ENCODE data around the gene PML. TPM values are rescaled to one million over a fixed set of nuclear protein-coding genes. Genes with fewer than 3 reads are reported as not detected.

Gene PML
- total RNA-seq, 1 donor from 2014 or later = 19.1 TPM

DNA sequence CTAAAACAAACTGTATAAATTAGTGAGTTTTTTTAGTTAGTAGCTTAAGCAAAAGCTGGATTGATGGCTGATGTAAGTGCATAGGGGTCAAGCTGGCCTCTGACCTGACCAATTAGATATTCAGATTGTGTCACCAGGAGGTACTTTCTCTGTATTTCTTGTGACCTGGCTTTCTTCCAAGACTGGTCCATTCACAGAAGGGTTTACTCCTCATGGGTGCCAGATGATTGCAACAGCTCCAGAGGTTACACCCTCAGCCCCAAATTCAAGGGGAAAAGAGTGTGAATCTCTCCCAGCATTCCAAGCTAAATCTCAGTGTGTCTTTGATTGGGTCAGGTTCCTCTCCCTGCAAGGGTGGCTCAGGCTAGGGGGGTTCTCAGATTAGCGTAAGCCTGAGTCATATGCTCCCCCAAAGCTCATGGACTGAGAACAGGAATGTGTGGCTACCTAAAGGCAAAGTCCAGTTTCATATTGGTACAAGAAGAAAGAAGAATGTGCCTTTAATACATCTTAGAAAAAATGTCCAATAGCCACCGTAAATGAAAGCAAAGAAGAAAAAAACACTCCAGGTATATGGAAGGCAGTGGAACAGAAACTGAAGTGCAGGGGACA lies 16.5 kb downstream of the PML start:
- intact Hi-C loops (cut with micrococcal nuclease) = no loop called here
- Histone ChIP-seq H3K36me3 (peaks cover 5% of the 10 kb centered on the region), H3K9me3 (replicated peaks) (no peaks in the 10 kb centered on the region), H3K4me3 (peak overlapping the region; percentile 17), H3K27me3 (ENCODE audit: low read depth) (no peaks in the 10 kb centered on the region), H3K4me1 (peaks cover 97% of the 10 kb centered on the region), H3K27ac (replicated peaks) (peak overlapping the region; percentile 87)
- DNase-seq = no peak
- TF ChIP-seq, protein P1, sequence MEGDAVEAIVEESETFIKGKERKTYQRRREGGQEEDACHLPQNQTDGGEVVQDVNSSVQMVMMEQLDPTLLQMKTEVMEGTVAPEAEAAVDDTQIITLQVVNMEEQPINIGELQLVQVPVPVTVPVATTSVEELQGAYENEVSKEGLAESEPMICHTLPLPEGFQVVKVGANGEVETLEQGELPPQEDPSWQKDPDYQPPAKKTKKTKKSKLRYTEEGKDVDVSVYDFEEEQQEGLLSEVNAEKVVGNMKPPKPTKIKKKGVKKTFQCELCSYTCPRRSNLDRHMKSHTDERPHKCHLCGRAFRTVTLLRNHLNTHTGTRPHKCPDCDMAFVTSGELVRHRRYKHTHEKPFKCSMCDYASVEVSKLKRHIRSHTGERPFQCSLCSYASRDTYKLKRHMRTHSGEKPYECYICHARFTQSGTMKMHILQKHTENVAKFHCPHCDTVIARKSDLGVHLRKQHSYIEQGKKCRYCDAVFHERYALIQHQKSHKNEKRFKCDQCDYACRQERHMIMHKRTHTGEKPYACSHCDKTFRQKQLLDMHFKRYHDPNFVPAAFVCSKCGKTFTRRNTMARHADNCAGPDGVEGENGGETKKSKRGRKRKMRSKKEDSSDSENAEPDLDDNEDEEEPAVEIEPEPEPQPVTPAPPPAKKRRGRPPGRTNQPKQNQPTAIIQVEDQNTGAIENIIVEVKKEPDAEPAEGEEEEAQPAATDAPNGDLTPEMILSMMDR (IDR thresholded peaks at IDR 0.05; ENCODE audit: borderline replicate concordance) = no peak

DNA sequence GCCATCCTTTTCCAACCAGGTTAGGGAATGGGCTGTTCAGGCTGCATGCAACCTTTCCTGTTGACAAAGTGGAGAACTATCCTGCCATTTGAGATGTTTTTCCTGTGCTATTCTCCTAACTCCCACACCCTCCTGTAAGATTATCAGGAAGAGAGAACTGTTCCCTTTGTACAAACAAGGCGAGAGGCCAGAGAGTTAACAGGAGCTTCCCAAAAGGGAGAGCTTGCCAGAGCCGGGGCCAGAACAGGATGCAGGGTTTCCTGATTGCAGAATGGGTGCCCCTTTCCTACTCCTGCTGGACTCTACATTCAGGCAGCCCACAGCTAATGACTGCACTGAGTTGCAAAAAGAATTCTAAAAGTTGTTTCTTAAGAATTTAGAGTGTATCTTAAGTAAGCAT lies 17.1 kb downstream of the PML start:
- TF ChIP-seq, protein P1 (IDR thresholded peaks at IDR 0.05; ENCODE audit: borderline replicate concordance) = no peak
- DNase-seq = peak; percentile 62
- H3K27me3 ChIP-seq (ENCODE audit: low read depth) = no peaks in the 10 kb centered on the region
- peaks cover 95% of the 10 kb centered on the region for H3K4me1 ChIP-seq
- peak overlapping the region; percentile 17 for H3K4me3 ChIP-seq
- intact Hi-C loops (cut with micrococcal nuclease) = no loop called here
- no peaks in the 10 kb centered on the region for H3K9me3 ChIP-seq (replicated peaks)
- peak overlapping the region; percentile 87 for H3K27ac ChIP-seq (replicated peaks)
- H3K36me3 ChIP-seq = peaks cover 1% of the 10 kb centered on the region

DNA sequence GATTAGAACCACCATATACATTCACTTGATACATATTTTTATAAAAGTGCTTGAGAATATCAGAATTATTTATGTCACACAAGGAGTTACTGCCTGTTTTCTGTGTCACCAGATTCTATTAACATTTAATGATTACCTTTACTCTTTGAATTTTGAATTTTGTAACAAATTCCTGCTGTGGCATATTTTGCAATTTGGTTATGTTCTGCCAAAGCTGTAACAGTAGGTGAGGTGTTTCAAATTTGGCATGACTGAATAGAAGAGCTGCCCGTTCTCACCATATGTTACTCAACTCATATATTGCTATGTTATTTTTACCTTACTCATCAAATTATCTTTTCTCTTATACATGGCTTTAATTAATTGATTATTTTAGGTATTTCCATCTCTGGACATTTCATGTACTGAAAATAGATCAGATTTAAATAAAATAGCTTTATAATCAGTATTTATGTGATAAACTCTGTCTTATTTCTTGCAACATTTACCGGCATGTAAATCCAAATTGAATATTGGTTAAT lies 18.9 kb downstream of the PML start:
- Histone ChIP-seq H3K4me1 (peaks cover 78% of the 10 kb centered on the region), H3K27me3 (ENCODE audit: low read depth) (no peaks in the 10 kb centered on the region), H3K27ac (replicated peaks) (peak overlapping the region; percentile 87), H3K9me3 (replicated peaks) (no peaks in the 10 kb centered on the region), H3K4me3 (no peak overlapping the region), H3K36me3 (no peaks in the 10 kb centered on the region)
- TF ChIP-seq, protein P1 (IDR thresholded peaks at IDR 0.05; ENCODE audit: borderline replicate concordance) = no peak
- no peak for DNase-seq
- intact Hi-C loops (cut with micrococcal nuclease) = no loop called here

DNA sequence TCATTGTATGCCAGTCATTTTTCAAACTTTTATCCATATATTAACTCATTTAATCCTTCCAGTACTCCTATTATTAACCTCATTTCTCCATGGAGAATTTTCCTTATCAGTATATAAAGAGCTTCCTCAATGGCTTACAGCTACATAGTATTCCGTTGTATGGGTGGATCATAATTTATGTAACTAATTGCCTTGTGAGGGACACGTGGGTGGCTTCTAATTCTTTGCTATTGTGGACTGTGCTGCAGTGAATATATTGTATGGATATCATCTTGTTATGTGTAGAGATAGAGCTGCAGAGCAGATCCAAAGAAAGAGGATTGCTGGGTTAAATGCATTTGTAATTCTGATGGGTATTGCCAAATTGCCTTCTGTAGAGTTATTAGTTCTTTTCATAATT lies 25.2 kb downstream of the PML start:
- DNase-seq = no peak
- Histone ChIP-seq H3K27ac (replicated peaks) (no peak overlapping the region), H3K4me1 (peaks cover 44% of the 10 kb centered on the region), H3K36me3 (peaks cover 26% of the 10 kb centered on the region), H3K27me3 (ENCODE audit: low read depth) (no peaks in the 10 kb centered on the region), H3K4me3 (no peak overlapping the region), H3K9me3 (replicated peaks) (no peaks in the 10 kb centered on the region)
- intact Hi-C loops (cut with micrococcal nuclease) = no loop called here
- TF ChIP-seq, protein P1 (IDR thresholded peaks at IDR 0.05; ENCODE audit: borderline replicate concordance) = no peak

DNA sequence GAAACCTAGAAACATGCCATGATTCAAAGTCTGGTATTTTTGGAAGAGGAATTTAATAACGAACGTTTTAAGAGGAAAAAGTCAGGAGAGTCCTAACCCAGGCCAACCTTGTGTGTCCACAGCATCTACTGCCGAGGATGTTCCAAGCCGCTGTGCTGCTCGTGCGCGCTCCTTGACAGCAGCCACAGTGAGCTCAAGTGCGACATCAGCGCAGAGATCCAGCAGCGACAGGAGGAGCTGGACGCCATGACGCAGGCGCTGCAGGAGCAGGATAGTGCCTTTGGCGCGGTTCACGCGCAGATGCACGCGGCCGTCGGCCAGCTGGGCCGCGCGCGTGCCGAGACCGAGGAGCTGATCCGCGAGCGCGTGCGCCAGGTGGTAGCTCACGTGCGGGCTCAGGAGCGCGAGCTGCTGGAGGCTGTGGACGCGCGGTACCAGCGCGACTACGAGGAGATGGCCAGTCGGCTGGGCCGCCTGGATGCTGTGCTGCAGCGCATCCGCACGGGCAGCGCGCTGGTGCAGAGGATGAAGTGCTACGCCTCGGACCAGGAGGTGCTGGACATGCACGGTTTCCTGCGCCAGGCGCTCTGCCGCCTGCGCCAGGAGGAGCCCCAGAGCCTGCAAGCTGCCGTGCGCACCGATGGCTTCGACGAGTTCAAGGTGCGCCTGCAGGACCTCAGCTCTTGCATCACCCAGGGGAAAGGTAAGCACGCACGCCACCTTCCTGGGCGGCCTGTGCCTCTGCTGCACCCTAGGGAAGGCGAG lies 28.4 kb downstream of the PML start:
- no peaks in the 10 kb centered on the region for H3K9me3 ChIP-seq (replicated peaks)
- intact Hi-C loops (cut with micrococcal nuclease) = no loop called here
- no peak for DNase-seq
- H3K4me3 ChIP-seq = no peak overlapping the region
- TF ChIP-seq, protein P1 (IDR thresholded peaks at IDR 0.05; ENCODE audit: borderline replicate concordance) = no peak
- H3K36me3 ChIP-seq = peaks cover 54% of the 10 kb centered on the region
- H3K27me3 ChIP-seq (ENCODE audit: low read depth) = no peaks in the 10 kb centered on the region
- no peak overlapping the region for H3K27ac ChIP-seq (replicated peaks)
- H3K4me1 ChIP-seq = peaks cover 51% of the 10 kb centered on the region
